ENCODE results near the gene CCNB2. TPM values are rescaled to one million over a fixed set of nuclear protein-coding genes. Genes with fewer than 3 reads are reported as not detected.
A peak's percentile ranks its signal among the peaks of the same experiment; 100 is the strongest.
"Not testable (repeated sequence)": the region's sequence is repeated elsewhere in the genome, so short reads cannot be mapped to it uniquely, and the experiment has no call there.

The CCNB2 gene
- total RNA-seq, 1 experiment from 2014 or later = 69.7 TPM

GRCh38 chr15:59158701-59159034 lies 53.7 kb downstream of the CCNB2 start:
- in situ Hi-C loops (cut with HindIII; ENCODE audit: low pct_unique_long_range_greater_than_20kb, low sequenced_read_pairs) = no loop called here
- DNase-seq (ENCODE audit: low read depth) = no peak

DNA sequence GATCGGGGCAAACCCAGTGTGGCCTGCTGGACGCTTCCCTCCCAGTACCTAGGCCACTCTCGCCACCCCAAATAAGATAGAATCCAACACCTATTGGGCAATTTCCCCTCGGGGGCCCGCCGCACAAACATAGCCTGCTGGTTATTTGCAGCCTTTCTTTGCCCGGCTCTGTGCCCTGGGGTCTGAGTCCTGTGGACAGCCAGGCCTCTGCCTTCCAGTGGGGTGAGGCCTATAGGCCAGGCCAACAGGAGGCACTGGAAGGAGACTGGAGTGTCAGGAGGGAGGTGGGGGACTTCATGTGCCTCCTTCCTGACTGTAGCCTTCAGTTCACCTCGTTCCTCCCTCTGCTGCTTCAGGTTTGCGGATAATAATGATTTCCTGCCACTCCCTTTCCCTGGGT lies 54.3 kb downstream of the CCNB2 start:
- in situ Hi-C loops (cut with HindIII; ENCODE audit: low pct_unique_long_range_greater_than_20kb, low sequenced_read_pairs) = no loop called here
- DNase-seq (ENCODE audit: low read depth) = no peak

DNA sequence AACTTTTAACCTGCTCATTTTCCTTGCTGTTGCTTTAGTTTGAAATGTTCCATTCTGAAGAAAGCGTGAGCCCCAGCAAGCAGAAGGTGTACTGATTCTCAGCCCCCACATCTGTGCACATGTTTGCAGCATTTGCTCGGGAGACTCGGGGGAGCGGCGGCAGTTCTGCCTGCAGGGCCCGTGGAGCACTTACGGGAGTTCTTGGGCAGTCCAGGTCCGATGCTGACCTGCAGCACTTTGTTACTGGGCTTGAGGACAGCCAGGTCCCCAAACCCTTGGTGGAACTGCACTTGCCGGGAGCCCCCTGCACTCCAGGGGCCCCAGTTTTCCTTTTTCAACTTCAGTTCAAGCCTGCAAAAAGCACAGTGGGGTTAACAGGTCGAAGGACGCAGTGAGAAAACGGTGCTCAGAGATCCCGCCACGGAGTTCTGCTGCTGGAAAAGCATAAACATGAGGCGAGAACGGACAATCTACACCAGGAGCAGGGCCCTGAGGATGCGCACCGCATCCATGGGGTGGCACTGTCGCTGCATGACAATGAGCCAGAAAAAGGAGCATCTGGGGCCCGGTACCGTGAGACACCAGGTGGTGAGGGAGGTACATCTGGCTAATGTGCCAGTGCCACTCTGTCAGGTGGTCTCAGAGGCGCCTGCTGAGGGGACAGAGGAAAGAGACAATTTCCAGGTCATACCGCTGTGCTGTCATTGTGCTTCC lies 56.1 kb downstream of the CCNB2 start:
- no peak for DNase-seq (ENCODE audit: low read depth)
- in situ Hi-C loops (cut with HindIII; ENCODE audit: low pct_unique_long_range_greater_than_20kb, low sequenced_read_pairs) = no loop called here

DNA sequence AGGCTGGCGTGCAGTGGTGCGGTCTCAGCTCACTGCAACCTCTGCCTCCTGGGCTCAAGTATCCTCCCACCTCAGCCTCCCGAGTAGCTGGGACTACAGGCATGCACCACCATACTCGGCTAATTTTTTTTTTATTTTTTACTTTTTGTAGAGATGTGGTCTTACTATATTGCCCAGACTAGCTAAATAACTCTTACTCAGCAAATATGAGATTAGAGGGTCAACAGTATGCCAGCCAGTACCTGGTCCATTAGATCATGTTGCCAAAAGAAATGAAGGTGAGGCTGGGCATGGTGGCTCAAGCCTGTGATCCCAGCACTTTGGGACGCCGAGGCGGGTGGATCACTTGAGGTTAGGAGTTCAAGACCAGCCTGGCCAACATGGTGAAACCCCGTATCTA lies 57.1 kb downstream of the CCNB2 start:
- in situ Hi-C loops (cut with HindIII; ENCODE audit: low pct_unique_long_range_greater_than_20kb, low sequenced_read_pairs); DNase-seq (ENCODE audit: low read depth): not testable (repeated sequence)

- in situ Hi-C loops (cut with HindIII; ENCODE audit: low pct_unique_long_range_greater_than_20kb, low sequenced_read_pairs) = no loop called here
- DNase-seq (ENCODE audit: low read depth) = no peak
These were observed 60.8 kb downstream of the CCNB2 start for GRCh38 chr15:59165726-59166125.

DNA sequence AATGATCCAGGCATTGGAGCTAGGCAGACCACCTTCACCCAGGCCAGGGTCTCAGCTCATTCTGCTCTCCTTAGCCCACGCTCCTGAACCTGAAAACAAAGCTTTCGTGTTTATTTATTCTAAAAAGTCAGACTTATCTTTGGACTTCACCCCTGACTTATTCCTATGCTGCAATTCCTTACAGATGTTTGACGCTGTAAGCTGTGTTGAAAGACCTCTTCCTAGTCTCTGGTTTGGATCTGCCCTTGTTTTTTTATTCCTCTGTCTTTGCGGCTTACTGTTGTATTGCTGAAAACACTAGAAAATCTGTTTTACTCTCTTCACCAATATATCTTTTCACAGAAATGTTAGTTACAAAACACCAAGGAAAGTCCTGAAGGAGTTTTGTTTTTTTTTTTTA lies 61.2 kb downstream of the CCNB2 start:
- in situ Hi-C loops (cut with HindIII; ENCODE audit: low pct_unique_long_range_greater_than_20kb, low sequenced_read_pairs) = no loop called here
- DNase-seq (ENCODE audit: low read depth) = no peak

DNA sequence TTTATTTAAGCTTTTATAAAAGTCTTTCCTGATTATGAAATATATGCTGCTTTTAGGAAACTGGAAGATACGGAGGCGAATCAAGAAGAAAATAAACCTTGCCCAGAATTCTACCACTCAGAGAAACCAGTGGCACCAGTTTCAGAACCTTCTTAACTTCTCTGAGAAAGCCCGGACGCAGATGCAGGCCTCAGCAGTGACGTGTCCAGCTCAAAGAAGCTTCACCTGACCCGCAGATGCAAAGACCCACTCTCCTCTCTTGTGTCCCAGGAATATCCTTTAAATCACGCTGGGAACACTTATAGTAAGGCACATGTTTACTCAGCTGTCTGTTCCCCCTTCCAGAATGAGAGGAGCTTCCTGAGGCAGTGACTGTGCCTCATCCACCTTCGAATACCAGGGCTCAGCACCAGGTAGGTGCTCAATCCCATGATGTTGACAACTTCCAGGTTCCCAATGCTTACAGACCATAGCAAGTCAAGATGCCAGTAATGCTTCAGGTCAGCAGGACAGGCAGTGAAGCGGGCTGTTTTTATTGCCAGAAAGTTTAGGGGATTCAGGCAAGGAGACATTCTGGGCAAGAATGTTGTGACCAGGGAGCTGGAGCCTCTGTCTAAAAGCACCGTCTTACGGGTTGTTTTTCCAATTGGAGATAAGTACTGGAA lies 61.8 kb downstream of the CCNB2 start:
- in situ Hi-C loops (cut with HindIII; ENCODE audit: low pct_unique_long_range_greater_than_20kb, low sequenced_read_pairs) = no loop called here
- no peak for DNase-seq (ENCODE audit: low read depth)

GRCh38 chr15:59168536-59168935 lies 63.6 kb downstream of the CCNB2 start:
- in situ Hi-C loops (cut with HindIII; ENCODE audit: low pct_unique_long_range_greater_than_20kb, low sequenced_read_pairs) = no loop called here
- DNase-seq (ENCODE audit: low read depth) = peak; percentile 66

DNA sequence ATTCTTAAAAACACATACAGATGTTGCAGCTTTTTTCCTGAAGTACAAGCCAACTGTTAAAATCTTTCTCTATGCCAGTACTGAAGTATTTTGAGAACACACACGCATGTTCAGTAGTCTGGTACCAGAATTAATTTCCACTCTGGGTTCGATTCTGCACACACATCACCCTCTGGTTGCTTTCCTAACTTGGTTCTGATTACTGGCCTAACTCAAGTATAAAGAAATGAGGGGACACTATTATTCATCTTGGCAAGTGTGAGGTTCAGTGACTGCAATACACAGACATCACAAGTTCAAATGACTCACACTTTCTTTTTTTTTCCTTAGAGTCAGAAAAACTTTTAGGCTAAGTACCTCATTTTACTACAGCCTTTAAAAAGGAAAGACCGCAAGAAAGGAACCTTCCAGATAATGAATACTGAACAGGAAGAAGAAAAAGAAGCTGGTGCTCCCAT lies 64.3 kb downstream of the CCNB2 start:
- DNase-seq (ENCODE audit: low read depth) = peak; percentile 72
- in situ Hi-C loops (cut with HindIII; ENCODE audit: low pct_unique_long_range_greater_than_20kb, low sequenced_read_pairs) = no loop called here

- peak; percentile 69 for DNase-seq (ENCODE audit: low read depth)
- in situ Hi-C loops (cut with HindIII; ENCODE audit: low pct_unique_long_range_greater_than_20kb, low sequenced_read_pairs) = no loop called here
These were observed 65.5 kb downstream of the CCNB2 start for GRCh38 chr15:59170295-59171066.

DNA sequence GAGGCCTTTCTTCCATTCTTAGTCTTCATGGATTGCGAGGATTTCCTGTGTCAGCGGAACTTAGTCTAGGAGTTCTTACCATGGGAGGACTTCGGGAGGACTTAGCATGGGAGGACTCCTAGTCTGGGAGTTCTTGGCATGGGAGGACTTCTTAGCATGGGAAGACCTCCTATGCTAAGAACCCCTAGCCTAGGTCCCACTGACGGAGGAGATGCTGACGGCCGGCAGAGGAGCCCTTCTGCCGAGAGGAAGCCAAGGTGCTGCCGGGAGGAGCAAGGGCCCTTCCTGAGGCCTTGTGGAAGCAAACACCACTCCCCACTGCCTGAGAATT lies 66.1 kb downstream of the CCNB2 start:
- no peak for DNase-seq (ENCODE audit: low read depth)
- in situ Hi-C loops (cut with HindIII; ENCODE audit: low pct_unique_long_range_greater_than_20kb, low sequenced_read_pairs) = no loop called here

GRCh38 chr15:59172289-59172901 lies 67.4 kb downstream of the CCNB2 start:
- in situ Hi-C loops (cut with HindIII; ENCODE audit: low pct_unique_long_range_greater_than_20kb, low sequenced_read_pairs) = no loop called here
- DNase-seq (ENCODE audit: low read depth) = no peak

DNA sequence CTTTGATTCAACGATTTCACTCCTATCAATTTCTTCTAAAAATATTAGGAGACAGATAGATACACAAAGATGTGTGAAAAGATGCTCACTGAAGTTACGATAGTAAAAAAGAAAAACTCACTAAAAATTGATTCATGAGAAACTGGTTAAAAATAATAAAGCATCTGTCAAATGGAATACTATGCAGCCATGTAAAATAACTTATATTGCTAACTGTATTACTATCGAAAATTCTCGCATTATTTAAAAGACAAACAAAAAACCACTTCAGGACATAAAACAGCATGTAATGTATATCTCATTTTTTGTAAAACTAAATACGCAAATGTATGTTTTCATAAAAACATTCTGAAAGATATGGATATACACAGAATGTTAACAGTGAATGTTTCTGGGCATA lies 68.2 kb downstream of the CCNB2 start:
- in situ Hi-C loops (cut with HindIII; ENCODE audit: low pct_unique_long_range_greater_than_20kb, low sequenced_read_pairs) = no loop called here
- no peak for DNase-seq (ENCODE audit: low read depth)

GRCh38 chr15:59174151-59174834 lies 69.3 kb downstream of the CCNB2 start:
- in situ Hi-C loops (cut with HindIII; ENCODE audit: low pct_unique_long_range_greater_than_20kb, low sequenced_read_pairs) = no loop called here
- no peak for DNase-seq (ENCODE audit: low read depth)

Other genes with a start within 250 kb of the CCNB2 start
- 40.8 and 46.0 TPM in 2 replicates for gene SLTM, start 171.5 kb upstream of the CCNB2 start, total RNA-seq (2014; rRNA removed; shearing (Covaris generic); ENCODE audit: low replicate concordance)
- gene RNF111, start 117.5 kb upstream of the CCNB2 start, total RNA-seq (2014; rRNA removed; shearing (Covaris generic); ENCODE audit: low replicate concordance) = 13.7 and 14.0 TPM in 2 replicates
- gene LDHAL6B, start 101.7 kb downstream of the CCNB2 start, total RNA-seq (2014; rRNA removed; shearing (Covaris generic); ENCODE audit: low replicate concordance) = not detected in 2 replicates